ENCODE results near the gene MYMX. TPM values are rescaled to one million over a fixed set of nuclear protein-coding genes. Genes with fewer than 3 reads are reported as not detected.

Gene MYMX
- total RNA-seq, 1 donor, result not detected

DNA sequence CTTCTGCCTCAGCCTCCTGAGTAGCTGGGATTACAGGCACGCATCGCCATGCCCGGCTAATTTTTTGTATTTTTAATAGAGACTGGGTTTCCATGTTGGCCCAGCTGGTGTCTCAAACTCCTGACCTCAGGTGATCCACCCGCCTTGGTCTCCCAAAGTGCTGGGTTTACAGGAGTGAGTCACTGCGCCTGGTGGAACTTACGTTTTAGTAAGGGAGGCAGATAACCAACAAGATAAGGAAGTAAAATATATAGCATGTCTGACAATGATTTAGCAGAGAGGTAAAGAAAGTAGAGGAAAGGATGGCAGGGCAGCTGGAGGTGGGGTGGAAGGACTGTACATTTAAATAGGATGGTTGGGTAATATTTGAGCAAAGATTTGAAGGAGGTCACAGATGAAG is 12.8 kb upstream of the MYMX start:
- TF ChIP-seq, protein P1, sequence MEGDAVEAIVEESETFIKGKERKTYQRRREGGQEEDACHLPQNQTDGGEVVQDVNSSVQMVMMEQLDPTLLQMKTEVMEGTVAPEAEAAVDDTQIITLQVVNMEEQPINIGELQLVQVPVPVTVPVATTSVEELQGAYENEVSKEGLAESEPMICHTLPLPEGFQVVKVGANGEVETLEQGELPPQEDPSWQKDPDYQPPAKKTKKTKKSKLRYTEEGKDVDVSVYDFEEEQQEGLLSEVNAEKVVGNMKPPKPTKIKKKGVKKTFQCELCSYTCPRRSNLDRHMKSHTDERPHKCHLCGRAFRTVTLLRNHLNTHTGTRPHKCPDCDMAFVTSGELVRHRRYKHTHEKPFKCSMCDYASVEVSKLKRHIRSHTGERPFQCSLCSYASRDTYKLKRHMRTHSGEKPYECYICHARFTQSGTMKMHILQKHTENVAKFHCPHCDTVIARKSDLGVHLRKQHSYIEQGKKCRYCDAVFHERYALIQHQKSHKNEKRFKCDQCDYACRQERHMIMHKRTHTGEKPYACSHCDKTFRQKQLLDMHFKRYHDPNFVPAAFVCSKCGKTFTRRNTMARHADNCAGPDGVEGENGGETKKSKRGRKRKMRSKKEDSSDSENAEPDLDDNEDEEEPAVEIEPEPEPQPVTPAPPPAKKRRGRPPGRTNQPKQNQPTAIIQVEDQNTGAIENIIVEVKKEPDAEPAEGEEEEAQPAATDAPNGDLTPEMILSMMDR (IDR thresholded peaks at IDR 0.05; ENCODE audit: insufficient read depth, low read depth, low read length), result no peak

DNA sequence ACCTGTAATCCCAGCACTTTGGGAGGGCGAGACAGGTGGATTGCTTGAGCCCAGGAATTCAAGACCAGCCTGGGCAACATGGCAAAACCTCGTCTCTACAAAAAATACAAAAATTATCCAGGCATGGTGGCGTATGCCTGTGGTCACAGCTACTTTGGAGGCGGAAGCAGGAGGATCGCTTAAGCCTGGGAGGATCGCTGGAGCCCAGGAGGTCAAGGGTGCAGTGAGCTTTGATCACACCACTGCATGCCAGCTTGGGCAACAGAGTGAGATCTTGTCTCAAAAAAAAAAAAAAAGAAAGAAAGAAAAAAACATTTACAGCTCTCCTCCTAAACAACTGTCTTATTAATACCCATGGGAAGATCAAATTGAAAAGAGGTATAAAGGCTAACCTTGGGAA is 8.8 kb upstream of the MYMX start:
- TF ChIP-seq, protein P1 (IDR thresholded peaks at IDR 0.05; ENCODE audit: insufficient read depth, low read depth, low read length), result no peak
- no peak for DNase-seq (ENCODE audit: low read depth)
- no peak overlapping the region for H3K4me3 ChIP-seq (ENCODE audit: low read depth, low read length)

More for the DNA sequence above, 12.8 kb upstream of the MYMX start:
- DNase-seq (ENCODE audit: low read depth), result peak; percentile 33
- H3K4me3 ChIP-seq (ENCODE audit: low read depth, low read length), result no peak overlapping the region

DNA sequence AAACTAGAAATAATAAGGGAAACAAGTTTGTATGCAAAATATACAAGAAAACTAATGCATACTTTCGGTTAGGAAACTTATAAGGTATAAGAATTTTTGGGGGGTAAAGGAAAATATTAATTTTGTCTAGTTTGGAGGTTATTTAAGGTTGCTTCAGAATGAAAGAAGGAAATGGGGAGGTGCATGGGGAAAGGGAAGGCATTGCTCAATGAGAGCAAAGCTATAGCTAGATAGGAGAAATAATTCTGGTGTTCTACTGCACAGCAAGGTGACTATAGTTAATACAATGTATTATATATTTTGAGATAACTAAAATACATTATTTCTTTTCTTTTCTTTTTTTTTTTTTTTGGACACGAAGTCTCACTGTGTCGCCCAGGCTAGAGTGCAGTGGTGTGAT is 5.4 kb upstream of the MYMX start:
- TF ChIP-seq, protein P1 (IDR thresholded peaks at IDR 0.05; ENCODE audit: insufficient read depth, low read depth, low read length), result no peak
- no peak overlapping the region for H3K4me3 ChIP-seq (ENCODE audit: low read depth, low read length)
- DNase-seq (ENCODE audit: low read depth), result no peak

DNA sequence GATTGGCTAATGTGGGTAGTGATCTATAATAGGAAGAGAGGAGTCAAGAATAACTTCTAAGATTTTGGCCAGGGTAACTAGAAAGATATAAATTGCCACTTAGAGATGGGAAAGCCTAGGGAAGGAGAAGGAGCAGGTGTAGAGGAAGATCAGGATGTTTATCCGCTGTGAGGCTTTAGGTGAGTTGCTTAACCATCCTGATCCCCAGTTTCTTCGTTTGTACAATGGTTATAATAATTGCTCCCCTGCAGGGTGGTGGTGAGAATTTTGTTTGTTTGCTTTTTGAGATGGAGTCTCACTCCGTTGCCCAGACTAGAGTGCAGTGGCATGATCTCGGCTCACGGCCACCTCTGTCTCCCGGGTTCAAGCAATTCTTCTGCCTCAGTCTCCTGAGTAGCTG is 2.4 kb upstream of the MYMX start:
- no peak overlapping the region for H3K4me3 ChIP-seq (ENCODE audit: low read depth, low read length)
- no peak for DNase-seq (ENCODE audit: low read depth)
- TF ChIP-seq, protein P1 (IDR thresholded peaks at IDR 0.05; ENCODE audit: insufficient read depth, low read depth, low read length), result no peak

DNA sequence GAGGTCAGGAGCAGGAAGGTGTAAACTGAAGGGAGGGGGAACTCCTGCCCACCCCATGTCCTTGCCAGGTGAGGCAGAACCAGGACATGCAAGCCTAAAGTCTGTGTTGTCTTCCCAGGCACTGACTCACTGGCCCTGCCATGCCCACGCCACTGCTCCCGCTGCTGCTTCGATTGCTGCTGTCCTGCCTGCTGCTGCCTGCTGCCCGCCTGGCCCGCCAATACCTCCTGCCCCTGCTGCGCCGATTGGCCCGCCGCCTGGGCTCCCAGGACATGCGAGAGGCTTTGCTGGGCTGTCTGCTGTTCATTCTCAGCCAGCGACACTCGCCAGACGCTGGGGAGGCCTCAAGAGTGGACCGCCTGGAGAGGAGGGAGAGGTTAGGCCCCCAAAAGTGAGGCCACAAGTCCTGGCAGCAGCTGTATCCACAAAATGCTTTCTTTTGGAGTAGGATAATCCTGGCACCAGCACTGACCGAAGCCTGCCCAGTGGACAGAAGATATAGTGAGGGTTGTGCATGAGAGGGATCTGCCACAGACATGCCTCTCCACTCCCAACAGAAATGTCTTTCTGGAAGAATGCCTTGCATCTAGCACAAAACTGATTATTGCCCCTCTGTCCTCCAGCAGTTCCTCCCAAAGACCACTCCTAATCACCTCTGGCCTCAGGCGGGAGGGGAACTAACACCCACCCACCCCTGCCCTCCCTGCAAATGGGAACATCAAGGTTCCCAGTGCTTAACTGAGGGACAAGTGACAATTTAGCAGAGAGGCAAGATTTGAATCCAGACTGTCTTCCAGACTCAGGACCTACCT is 812 bp downstream of the MYMX start:
- peak; percentile 35 for DNase-seq (ENCODE audit: low read depth)
- H3K4me3 ChIP-seq (ENCODE audit: low read depth, low read length), result no peak overlapping the region
- TF ChIP-seq, protein P1 (IDR thresholded peaks at IDR 0.05; ENCODE audit: insufficient read depth, low read depth, low read length), result no peak

DNA sequence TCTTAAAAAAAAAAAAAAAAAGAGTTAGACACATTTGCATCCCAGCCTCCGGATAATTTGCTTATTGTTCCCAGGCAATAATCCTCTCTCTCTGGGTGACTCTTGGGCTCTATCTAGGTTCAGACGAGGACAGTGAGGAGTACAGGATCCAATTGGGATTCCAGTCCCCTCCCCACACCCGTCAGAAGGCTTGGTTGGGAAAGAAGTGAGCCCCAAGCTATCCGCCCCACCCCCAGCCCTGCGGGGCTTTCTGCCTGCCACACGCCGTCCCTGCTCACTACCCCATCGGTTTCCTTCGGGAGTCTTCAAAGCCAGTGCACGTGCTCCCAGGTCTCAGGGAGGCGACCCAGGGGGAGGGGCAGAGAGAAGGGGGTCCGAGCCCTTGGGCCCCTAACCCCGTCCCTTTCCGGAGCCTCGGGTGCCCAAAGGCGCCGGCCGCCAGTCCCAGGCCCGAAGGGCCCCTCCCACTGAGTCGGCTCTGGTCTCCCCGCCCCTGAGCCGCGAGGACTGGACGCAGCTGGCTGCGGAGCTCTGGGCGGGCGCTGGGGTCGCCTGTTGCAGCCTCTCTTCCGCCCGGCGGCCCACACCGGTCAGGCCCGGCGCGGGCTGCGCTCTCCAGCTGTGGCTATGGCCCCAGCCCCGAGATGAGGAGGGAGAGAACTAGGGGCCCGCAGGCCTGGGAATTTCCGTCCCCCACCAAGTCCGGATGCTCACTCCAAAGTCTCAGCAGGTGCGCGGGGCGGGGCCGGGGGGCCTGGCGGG is 2.5 kb downstream of the MYMX start:
- TF ChIP-seq, protein P1 (IDR thresholded peaks at IDR 0.05; ENCODE audit: insufficient read depth, low read depth, low read length), result no peak
- H3K4me3 ChIP-seq (ENCODE audit: low read depth, low read length), result peak overlapping the region; percentile 62
- DNase-seq (ENCODE audit: low read depth), result peak; percentile 83

Data from fibroblast of villous mesenchyme (primary cell).